CD4-positive, alpha-beta T cell treated with Interleukin-10 for 1 hour (primary cell): ENCODE data around the gene HECA.
A peak's percentile ranks its signal among the peaks of the same experiment; 100 is the strongest.
"Not testable (repeated sequence)": the region's sequence is repeated elsewhere in the genome, so short reads cannot be mapped to it uniquely, and the experiment has no call there.

Source experiments
- DNase-seq: peaks from one replicate; pipeline ENCODE4 v3.0.0-alpha.2; 2020

The HECA gene

GRCh38 chr6:139137706-139138105 lies 2.8 kb downstream of the HECA start:
- DNase-seq, result no peak

GRCh38 chr6:139140854-139141253 lies 6.0 kb downstream of the HECA start:
- not testable (repeated sequence) for DNase-seq

DNA sequence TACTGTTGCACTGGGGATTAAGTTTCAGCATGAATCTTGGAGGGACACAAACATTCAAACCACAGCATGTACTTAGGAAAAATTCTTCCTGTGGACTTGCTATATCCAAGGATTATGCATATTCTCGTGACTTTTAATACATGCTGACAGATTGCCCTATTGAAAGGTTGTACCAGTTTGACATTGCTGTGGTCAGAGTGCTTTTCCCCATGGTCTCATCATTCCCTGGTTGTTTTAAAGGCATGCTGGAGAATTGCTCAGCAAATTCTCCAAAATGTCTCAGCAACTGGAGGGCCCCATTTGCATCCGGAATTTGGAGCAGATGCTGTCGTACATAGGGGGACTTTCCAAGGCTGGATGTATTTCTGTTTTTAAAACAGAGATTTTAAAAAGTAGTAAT lies 7.4 kb downstream of the HECA start:
- no peak for DNase-seq

DNA sequence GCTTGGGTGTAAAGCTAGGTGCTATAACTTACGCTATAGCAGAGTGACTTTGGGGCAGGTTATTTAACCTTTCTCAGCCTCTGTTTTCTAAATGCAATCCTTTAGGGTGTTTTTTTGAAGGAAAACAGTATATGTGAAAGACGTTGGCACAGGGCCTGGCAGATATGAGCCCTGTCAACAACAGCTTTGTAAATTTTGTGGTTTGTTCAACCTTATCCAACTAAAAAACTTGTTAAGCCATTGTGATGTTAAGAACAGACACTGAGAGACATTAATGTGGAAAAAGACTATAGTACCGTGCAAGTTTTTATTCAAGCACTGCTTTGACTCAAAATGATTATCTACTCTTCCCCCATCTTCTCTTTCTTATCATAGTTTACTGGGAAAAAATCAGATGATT lies 8.2 kb downstream of the HECA start:
- DNase-seq, result no peak

DNA sequence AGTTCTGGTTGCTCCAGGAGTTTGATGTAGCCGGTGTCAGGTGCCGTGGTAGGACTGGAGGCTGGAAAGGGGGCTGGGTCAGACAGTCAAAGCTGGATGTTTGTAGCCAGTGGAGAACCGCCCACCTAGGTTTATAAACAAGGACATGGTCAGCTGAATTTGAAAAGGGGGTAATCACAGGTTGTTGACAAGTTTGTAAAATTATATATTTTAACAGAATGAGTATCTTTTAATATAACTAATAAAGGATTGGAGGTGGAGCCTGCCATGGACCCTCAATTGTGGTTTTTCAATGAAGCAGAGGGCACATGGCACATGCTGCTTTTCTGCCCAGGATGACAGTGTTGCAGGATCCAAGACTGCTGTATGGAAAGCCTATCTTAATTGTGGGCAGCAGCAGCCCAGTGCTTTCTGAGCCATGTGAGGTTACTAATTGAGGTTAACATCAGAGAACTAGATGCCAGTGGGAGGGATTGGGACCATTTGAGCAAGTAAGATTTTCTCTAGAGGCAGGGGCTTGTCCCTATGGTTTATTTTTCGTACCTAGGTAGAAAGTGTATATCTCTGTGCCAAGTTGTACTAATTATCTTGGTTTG lies 9.7 kb downstream of the HECA start:
- no peak for DNase-seq

DNA sequence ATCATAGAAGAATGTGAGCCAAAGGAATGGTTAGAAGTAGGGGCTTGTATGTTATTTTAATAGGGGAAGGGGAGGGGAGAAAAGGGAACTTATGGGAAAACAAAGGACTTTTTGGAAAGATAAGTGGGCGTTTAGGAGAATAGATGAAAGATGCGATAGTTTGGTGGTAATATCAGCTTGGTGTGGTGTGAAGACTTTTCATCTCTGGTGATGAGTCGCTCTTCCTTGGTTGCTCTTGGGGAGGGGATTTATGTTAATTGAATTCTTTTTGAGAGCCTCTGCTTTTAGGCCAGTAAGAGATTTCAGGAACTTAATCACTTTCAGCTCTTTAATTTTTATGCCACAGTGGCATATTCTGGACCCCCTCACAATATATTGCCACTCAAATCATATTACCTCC lies 10.8 kb downstream of the HECA start:
- no peak for DNase-seq

- no peak for DNase-seq
Observed at GRCh38 chr6:139146317-139146726, 11.4 kb downstream of the HECA start.

DNA sequence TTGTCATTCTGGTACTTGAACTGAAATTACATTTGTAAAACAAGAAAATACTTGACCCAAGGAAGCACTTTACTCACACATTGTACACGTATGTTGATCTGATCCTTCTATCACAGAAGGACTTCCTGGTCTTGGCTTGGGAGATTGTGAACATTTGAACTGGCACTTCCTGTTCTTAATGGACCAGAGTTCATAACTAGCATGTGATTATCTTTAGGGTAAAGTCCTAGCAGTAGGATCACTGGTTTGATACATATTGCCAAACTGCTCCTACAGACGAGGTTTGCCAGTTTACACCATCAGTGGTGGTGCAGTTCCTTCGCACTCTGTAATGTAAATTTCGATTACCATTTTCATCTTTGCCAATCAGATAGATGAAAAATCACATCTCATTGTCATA lies 12.7 kb downstream of the HECA start:
- DNase-seq, result no peak

- no peak for DNase-seq
Observed at GRCh38 chr6:139148557-139149235, 13.8 kb downstream of the HECA start.

DNA sequence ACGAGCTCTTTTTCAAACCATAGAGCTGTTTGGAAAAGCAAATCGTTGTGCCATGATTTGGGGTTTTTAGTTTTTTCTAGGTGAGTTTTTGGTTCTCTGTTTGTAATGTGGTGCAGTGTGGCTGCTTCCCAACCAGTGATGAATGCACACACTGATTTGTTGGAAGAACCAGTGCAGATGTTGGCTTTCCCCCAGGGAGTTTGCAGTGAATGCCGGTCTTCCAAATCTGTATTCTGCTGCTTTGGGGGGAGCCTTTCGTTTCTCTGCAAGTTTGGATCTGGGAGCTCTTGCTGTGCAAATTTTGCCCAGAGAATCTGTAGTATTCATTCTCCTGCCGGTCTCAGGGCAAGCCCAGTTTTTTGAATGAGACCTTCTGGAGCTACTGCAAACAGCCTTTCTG lies 14.5 kb downstream of the HECA start:
- no peak for DNase-seq

DNA sequence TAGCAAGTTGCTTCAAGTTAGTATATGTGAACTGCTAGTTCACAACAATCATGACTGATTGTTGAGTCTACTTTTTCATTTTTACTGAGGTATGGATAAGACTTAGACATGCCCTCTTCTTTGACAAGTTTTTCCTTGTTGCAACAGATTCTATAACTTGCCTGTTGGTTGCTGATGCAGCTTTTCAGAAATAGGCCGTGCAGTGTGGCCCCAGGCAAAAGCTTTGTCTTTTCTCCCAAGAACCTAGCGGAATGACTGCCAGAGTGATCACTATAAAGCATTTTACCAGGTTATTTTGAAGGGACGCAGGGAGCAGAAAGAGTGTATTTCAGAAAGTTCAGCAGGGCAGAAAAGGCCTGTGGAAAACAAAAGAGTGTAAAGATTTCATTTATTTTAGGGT lies 16.0 kb downstream of the HECA start:
- no peak for DNase-seq

GRCh38 chr6:139151425-139152087 lies 16.7 kb downstream of the HECA start:
- DNase-seq, result no peak

DNA sequence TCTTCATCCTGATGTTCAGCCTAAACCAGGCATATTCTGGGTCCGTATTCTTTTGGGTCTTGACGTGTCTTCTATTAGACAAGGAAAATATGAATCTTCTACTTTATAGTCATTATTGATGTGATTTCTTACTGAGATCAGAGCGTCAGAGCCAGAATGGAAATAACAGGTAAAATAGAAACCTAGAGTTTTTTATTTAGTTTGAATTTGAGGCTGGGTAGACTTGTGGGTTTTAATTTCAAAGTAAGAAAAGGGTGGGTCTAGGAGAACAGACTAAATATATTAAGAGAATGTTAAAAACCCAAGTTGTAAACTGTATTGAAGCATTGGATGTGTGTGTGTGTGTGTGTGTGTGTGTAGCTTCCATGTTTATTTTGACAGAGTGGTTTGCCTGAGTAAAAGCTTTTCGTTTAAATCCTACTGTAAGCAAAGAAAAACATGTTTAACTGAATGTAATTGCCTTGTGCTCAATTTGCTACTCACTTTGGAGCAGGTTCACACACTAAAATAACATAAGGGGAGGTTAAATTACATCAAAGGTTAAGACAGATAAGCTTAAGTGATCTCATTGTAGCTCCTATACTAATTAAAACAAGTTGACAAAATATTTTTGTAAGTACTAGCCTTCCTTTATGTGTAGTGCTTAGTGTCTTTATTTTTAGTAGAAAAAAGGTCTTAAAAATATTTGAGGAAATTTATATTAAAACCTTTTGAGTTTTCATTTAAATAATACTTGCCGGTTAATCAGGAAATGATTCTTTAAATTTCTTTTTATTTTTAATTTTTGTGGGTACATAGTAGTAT lies 17.4 kb downstream of the HECA start:
- no peak for DNase-seq

GRCh38 chr6:139152892-139153271 lies 18.0 kb downstream of the HECA start:
- DNase-seq, result no peak

GRCh38 chr6:139153855-139154254 lies 19.0 kb downstream of the HECA start:
- no peak for DNase-seq

GRCh38 chr6:139154881-139155547 lies 20.1 kb downstream of the HECA start:
- DNase-seq, result no peak

DNA sequence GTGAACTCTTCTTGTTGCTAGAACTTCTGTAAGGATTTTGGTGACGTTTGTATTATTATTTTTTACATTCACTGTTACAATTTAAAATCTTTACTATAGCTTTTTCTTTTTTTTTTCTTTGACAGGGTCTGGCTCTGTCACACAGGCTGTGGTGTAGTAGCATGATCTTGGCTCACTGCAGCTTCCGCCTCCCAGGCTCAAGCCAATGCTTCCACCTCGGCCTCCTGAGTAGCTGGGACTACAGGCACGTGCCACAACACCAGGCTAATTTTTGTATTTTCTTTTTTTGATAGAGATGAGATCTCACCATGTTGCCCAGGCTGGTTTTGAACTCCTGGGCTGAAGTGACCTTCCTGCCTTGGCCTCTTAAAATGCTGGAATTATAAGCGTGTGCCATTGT lies 21.2 kb downstream of the HECA start:
- no peak for DNase-seq

DNA sequence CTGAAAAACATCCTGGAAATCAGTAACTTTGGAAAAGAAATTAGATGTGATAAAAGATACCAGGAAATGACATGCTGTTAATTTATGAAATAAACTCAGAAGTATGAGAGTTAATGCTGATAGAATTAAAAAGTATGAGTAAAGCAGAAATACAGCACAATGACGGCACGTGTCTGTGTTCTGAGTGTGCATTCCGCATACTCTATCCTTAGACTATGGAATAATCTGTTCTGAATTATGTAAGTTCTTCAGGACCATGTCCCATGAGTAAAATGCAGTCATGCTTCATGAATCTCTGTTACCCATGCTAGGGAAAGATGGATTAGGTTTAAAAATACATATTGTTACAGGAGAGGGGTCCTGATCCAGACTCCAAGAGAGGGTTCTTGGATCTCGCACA lies 21.7 kb downstream of the HECA start:
- DNase-seq, result no peak

DNA sequence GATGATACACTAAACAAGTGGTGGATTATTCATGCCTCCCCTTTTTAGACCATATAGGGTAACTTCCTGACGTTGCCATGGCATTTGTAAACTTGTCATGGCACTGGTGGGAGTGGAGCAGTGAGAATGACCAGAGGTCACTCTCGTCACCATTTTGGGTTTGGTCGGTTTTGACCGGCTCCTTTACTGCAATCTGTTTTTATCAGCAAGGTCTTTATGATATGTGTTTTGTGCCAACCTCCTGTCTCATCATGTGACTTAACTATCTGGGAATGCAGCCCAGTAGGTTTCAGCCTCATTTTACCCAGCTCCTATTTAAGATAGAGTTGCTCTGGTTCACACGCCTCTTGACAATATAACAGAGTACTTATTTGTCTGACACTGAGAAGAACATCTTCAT lies 22.2 kb downstream of the HECA start:
- DNase-seq, result not testable (repeated sequence)

- no peak for DNase-seq
Observed at GRCh38 chr6:139159016-139159415, 24.1 kb downstream of the HECA start.

GRCh38 chr6:139161169-139161568 lies 26.3 kb downstream of the HECA start:
- DNase-seq, result peak; percentile 80

DNA sequence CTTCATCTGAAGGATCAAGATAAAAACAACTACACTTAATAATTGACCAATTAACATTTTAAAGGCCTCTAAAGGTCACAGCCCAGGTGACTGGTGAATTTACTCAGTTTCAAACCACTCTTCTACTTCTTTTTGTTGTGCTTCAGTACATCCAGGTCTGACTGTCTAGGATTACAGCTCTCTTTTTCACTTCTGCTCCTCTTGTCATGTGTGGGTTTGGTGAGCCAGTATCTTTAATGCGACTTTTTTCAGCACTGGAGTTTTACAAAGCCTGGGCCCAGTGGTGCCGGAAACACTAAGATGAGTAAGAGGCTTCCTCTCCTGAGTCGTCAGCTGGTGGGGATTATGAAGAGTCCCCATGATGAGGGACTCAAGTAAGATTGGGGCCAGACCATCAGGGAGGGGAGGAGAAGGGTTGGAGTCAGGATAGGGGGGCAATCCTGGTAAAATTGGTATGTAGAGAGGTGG lies 27.0 kb downstream of the HECA start:
- DNase-seq, result peak; percentile 72

DNA sequence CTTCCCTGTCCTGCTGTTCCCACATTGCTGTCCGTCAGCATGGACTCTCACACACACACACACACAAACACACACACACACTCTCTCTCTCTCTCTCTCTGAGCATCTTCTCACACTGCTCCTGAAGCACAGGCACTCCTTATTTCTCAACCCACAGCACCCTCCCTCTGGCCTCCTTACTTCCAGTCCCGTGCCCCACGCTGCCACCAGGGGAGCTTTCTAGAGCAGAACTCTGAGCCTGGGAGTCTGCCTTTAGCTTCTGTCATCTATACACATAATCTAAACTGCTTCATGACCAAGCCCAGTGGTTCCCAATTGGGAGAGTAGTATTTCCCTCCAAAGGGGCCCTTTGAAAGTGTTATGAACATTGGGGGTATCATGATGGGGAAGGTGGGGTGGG lies 29.1 kb downstream of the HECA start:
- no peak for DNase-seq
